ENCODE data around the gene TENM3. TPM values are rescaled to one million over a fixed set of nuclear protein-coding genes. Genes with fewer than 3 reads are reported as not detected.
A peak's percentile ranks its signal among the peaks of the same experiment; 100 is the strongest.

The TENM3 gene
- polyA plus RNA-seq, 1 of the 3 experiments (the other 2 are of a cell fraction) = 10.4 TPM

DNA sequence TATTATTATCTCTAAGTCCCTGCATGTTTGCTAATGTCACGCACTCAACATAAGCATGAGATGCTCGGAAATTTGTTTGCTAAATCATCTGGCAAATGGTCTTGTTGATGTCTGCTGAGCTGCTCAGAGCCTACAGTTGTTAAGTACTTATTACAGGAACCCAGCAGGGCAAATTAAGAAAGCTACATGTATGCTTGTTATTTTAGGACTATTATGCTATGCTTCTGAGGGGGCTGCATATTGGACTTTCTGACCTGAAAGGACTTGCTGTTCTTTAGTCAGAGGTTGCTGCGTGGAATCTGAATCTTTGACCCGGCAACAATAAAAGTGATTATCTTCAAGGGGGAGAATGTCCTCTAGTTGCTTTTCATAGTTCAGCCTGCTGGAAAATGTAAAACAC lies 36.3 kb upstream of the TENM3 start:
- Histone ChIP-seq H3K4me3 (ENCODE audit: low read depth in 2 of 2, low read length in 1 of 2) (no peak overlapping the region), H3K27ac (ENCODE audit: low read depth in 2 of 2, low read length in 1 of 2) (peak overlapping the region in 1 of 2 experiments; percentile 71; a peak in 2 of 4 replicates), H2AFZ (ENCODE audit: low read depth) (no peak overlapping the region), H3K9ac (no peak overlapping the region), H3F3A (replicated peaks; ENCODE audit: insufficient read depth) (no peaks in the 10 kb centered on the region), H3K9me3 (no peaks in the 10 kb centered on the region), H3K79me2 (ENCODE audit: insufficient read depth) (no peaks in the 10 kb centered on the region), H3K27me3 (ENCODE audit: insufficient read depth) (no peaks in the 10 kb centered on the region), H3K9me2 (no peaks in the 10 kb centered on the region), H3K4me2 (no peak overlapping the region), H3K36me3 (replicated peaks in 1 of 2; ENCODE audit: control insufficient read depth in 1 of 2, insufficient read depth in 2 of 2, low read length in 1 of 2) (no peaks in the 10 kb centered on the region), H4K20me1 (ENCODE audit: insufficient read depth) (no peaks in the 10 kb centered on the region), H3K4me1 (ENCODE audit: control insufficient read depth in 1 of 2, insufficient read depth in 2 of 2, low read depth in 1 of 2, low read length in 1 of 2) (peaks cover 0 to 3% of the 10 kb centered on the region in 2 experiments; a peak in 1 of 4 replicates)
- no peak for TF ChIP-seq RAD21 (IDR thresholded peaks at IDR 0.05; ENCODE audit: low read length)
- TF ChIP-seq MAX (IDR thresholded peaks at IDR 0.05; ENCODE audit: low read depth) = no peak
- no peak for TF ChIP-seq ZBTB33 (IDR thresholded peaks at IDR 0.05; ENCODE audit: borderline replicate concordance, low read depth)
- TF ChIP-seq NFIC (IDR thresholded peaks at IDR 0.05; ENCODE audit: borderline replicate concordance) = no peak
- TF ChIP-seq CHD2 (IDR thresholded peaks at IDR 0.05; ENCODE audit: low read length, partially characterized antibody) = no peak
- TF ChIP-seq TAF1 (IDR thresholded peaks at IDR 0.05; ENCODE audit: borderline replicate concordance, low read depth, low read length) = no peak
- no peak for TF ChIP-seq GATA2 (CRISPR knock-in tag; IDR thresholded peaks at IDR 0.05)
- no peak for TF ChIP-seq REST (IDR thresholded peaks at IDR 0.05; ENCODE audit: low read depth, low read length)
- TF ChIP-seq, protein P1, sequence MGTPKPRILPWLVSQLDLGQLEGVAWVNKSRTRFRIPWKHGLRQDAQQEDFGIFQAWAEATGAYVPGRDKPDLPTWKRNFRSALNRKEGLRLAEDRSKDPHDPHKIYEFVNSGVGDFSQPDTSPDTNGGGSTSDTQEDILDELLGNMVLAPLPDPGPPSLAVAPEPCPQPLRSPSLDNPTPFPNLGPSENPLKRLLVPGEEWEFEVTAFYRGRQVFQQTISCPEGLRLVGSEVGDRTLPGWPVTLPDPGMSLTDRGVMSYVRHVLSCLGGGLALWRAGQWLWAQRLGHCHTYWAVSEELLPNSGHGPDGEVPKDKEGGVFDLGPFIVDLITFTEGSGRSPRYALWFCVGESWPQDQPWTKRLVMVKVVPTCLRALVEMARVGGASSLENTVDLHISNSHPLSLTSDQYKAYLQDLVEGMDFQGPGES (IDR thresholded peaks at IDR 0.05; ENCODE audit: low read depth, low read length) = no peak
- TF ChIP-seq ELF1 (IDR thresholded peaks at IDR 0.05) = no peak
- TF ChIP-seq YY1 (IDR thresholded peaks at IDR 0.05; ENCODE audit: low read depth) = no peak
- no peak for TF ChIP-seq NRF1 (IDR thresholded peaks at IDR 0.05; ENCODE audit: low read depth, low read length)
- no peak for TF ChIP-seq FOXM1 (IDR thresholded peaks at IDR 0.05; ENCODE audit: low read depth)
- TF ChIP-seq, protein P2, sequence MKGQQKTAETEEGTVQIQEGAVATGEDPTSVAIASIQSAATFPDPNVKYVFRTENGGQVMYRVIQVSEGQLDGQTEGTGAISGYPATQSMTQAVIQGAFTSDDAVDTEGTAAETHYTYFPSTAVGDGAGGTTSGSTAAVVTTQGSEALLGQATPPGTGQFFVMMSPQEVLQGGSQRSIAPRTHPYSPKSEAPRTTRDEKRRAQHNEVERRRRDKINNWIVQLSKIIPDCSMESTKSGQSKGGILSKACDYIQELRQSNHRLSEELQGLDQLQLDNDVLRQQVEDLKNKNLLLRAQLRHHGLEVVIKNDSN (IDR thresholded peaks at IDR 0.05; ENCODE audit: borderline replicate concordance, low read depth) = no peak
- no peak for TF ChIP-seq RFX5 (IDR thresholded peaks at IDR 0.05; ENCODE audit: low read length)
- no peak for TF ChIP-seq EP300 (IDR thresholded peaks at IDR 0.05; ENCODE audit: borderline replicate concordance in 1 of 2, low read depth in 1 of 2, low read length in 1 of 2)
- TF ChIP-seq POLR2AphosphoS5 (IDR thresholded peaks at IDR 0.05; ENCODE audit: low read depth, low read length) = no peak
- no peak for TF ChIP-seq FOSL2 (IDR thresholded peaks at IDR 0.05; ENCODE audit: borderline replicate concordance, low read depth)
- TF ChIP-seq, protein P3, sequence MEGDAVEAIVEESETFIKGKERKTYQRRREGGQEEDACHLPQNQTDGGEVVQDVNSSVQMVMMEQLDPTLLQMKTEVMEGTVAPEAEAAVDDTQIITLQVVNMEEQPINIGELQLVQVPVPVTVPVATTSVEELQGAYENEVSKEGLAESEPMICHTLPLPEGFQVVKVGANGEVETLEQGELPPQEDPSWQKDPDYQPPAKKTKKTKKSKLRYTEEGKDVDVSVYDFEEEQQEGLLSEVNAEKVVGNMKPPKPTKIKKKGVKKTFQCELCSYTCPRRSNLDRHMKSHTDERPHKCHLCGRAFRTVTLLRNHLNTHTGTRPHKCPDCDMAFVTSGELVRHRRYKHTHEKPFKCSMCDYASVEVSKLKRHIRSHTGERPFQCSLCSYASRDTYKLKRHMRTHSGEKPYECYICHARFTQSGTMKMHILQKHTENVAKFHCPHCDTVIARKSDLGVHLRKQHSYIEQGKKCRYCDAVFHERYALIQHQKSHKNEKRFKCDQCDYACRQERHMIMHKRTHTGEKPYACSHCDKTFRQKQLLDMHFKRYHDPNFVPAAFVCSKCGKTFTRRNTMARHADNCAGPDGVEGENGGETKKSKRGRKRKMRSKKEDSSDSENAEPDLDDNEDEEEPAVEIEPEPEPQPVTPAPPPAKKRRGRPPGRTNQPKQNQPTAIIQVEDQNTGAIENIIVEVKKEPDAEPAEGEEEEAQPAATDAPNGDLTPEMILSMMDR (IDR thresholded peaks at IDR 0.05) = no peak
- WGBS (ENCODE audit: low lambda C conversion rate) = 93% methylated on average over 4 of the region's 4 CpGs
- no peak for DNase-seq
- CTCF ChIA-PET = interaction anchor here (1.4 kb wide), 1 partner anchor 49 kb away, joined by 3 read pairs; no protein-coding TSS in a partner anchor
- POLR2A ChIA-PET = no interaction called here
